Activated T-helper 1 cell treated with anti-CD3 and anti-CD28 coated beads, Interleukin-12 subunit alpha, Interleukin-12 subunit beta, Interleukin-2, Interleukin-4 antibody, amounts not matched to agents 30 ng/mL and 10 ng/mL and 1 ng/mL, durations not matched to agents 14 hours and 24 hours and 36 hours (primary cell): ENCODE measurements around the gene ZNF732. TPM values are rescaled to one million over a fixed set of nuclear protein-coding genes. Genes with fewer than 3 reads are reported as not detected.
"Not testable (repeated sequence)": the region's sequence is repeated elsewhere in the genome, so short reads cannot be mapped to it uniquely, and the experiment has no call there.

Experiments
- DNase-seq: peaks from one replicate; pipeline ENCODE4 v3.0.0; 2021; ENCODE audit warnings: low spot score
- H3K27ac Mint-ChIP-seq: one replicate; pipeline ENCODE4 v1.8.0; 2021; ENCODE audit warnings: mild to moderate bottlenecking, mixed read lengths
- H3K27me3 Mint-ChIP-seq: one replicate; pipeline ENCODE4 v1.8.0; 2022; ENCODE audit warnings: mild to moderate bottlenecking, moderate library complexity, mixed read lengths; ENCODE audit not compliant: insufficient read depth
- H3K36me3 Mint-ChIP-seq: one replicate; pipeline ENCODE4 v1.8.0; 2021; ENCODE audit warnings: low read depth, mixed read lengths
- H3K4me1 Mint-ChIP-seq: one replicate; pipeline ENCODE4 v1.8.0; 2021; ENCODE audit warnings: low read depth, mixed read lengths
- H3K4me3 Mint-ChIP-seq: one replicate; pipeline ENCODE4 v1.8.0; 2021; ENCODE audit warnings: mild to moderate bottlenecking, moderate library complexity, mixed read lengths
- H3K9me3 Mint-ChIP-seq: one replicate; pipeline ENCODE4 v1.8.0; 2021; ENCODE audit warnings: mixed read lengths
- intact Hi-C: fragments of 100-400 bp; cut with micrococcal nuclease; formaldehyde crosslinking; loops from one replicate; pipeline ENCODE4 v1.15.1; 2024
- total RNA-seq: library from RNA; stranded (reverse); gene quantifications from 2 replicates; pipeline ENCODE4 v1.2.3, GENCODE V29; 2022

ZNF732 gene
- total RNA-seq, 1 donor from 2014 or later = not detected

- intact Hi-C loops = no loop called here
- DNase-seq = no peak
- Mint-ChIP-seq H3K27ac (no peak overlapping the region), H3K9me3 (peaks cover 63% of the 10 kb centered on the region), H3K27me3 (peaks cover 1% of the 10 kb centered on the region), H3K4me1 (peaks cover 10% of the 10 kb centered on the region), H3K4me3 (no peak overlapping the region), H3K36me3 (no peaks in the 10 kb centered on the region)
Measured at GRCh38 chr4:306551-306961, 1.3 kb upstream of the ZNF732 start.

GRCh38 chr4:304516-304915, 758 bp downstream of the ZNF732 start:
- H3K4me3 Mint-ChIP-seq, H3K27ac Mint-ChIP-seq, intact Hi-C loops, H3K4me1 Mint-ChIP-seq, H3K36me3 Mint-ChIP-seq, DNase-seq, H3K27me3 Mint-ChIP-seq: not testable (repeated sequence)
- H3K9me3 Mint-ChIP-seq = peaks cover 67% of the 10 kb centered on the region

- no peaks in the 10 kb centered on the region for H3K36me3 Mint-ChIP-seq
- intact Hi-C loops = no loop called here
Measured at GRCh38 chr4:302381-302780, 2.9 kb downstream of the ZNF732 start.

GRCh38 chr4:294732-295131, 10.5 kb downstream of the ZNF732 start:
- Mint-ChIP-seq H3K36me3 (no peaks in the 10 kb centered on the region), H3K4me3 (no peak overlapping the region), H3K27me3 (no peaks in the 10 kb centered on the region), H3K4me1 (no peaks in the 10 kb centered on the region), H3K9me3 (peaks cover 32% of the 10 kb centered on the region), H3K27ac (no peak overlapping the region)
- no peak for DNase-seq
- intact Hi-C loops = no loop called here

More at GRCh38 chr4:302381-302780, 2.9 kb downstream of the ZNF732 start:
- Mint-ChIP-seq H3K4me1 (peaks cover 10% of the 10 kb centered on the region), H3K9me3 (peaks cover 61% of the 10 kb centered on the region), H3K4me3 (no peak overlapping the region), H3K27ac (no peak overlapping the region), H3K27me3 (no peaks in the 10 kb centered on the region)
- DNase-seq = no peak

- Mint-ChIP-seq H3K4me1 (no peaks in the 10 kb centered on the region), H3K36me3 (no peaks in the 10 kb centered on the region), H3K9me3 (peaks cover 41% of the 10 kb centered on the region), H3K27ac (no peak overlapping the region), H3K4me3 (no peak overlapping the region), H3K27me3 (no peaks in the 10 kb centered on the region)
- intact Hi-C loops = no loop called here
- no peak for DNase-seq
Measured at GRCh38 chr4:288891-289290, 16.4 kb downstream of the ZNF732 start.

GRCh38 chr4:273309-274017, 31.8 kb downstream of the ZNF732 start:
- no peak for DNase-seq
- no peaks in the 10 kb centered on the region for H3K27me3 Mint-ChIP-seq
- peaks cover 75% of the 10 kb centered on the region for H3K9me3 Mint-ChIP-seq
- intact Hi-C loops = no loop called here
- no peak overlapping the region for H3K27ac Mint-ChIP-seq
- H3K4me1 Mint-ChIP-seq = no peaks in the 10 kb centered on the region
- H3K4me3 Mint-ChIP-seq = no peak overlapping the region
- peaks cover 1% of the 10 kb centered on the region for H3K36me3 Mint-ChIP-seq

- H3K27ac Mint-ChIP-seq = no peak overlapping the region
- no peak overlapping the region for H3K4me3 Mint-ChIP-seq
- no peak for DNase-seq
- intact Hi-C loops = no loop called here
- H3K27me3 Mint-ChIP-seq = no peaks in the 10 kb centered on the region
- H3K9me3 Mint-ChIP-seq = peaks cover 65% of the 10 kb centered on the region
- peaks cover 1% of the 10 kb centered on the region for H3K36me3 Mint-ChIP-seq
- H3K4me1 Mint-ChIP-seq = no peaks in the 10 kb centered on the region
Measured at GRCh38 chr4:271492-272103, 33.7 kb downstream of the ZNF732 start.

GRCh38 chr4:259240-259639, 46.0 kb downstream of the ZNF732 start:
- H3K4me3 Mint-ChIP-seq, DNase-seq, H3K27me3 Mint-ChIP-seq, intact Hi-C loops, H3K27ac Mint-ChIP-seq, H3K4me1 Mint-ChIP-seq, H3K36me3 Mint-ChIP-seq: not testable (repeated sequence)
- peaks cover 64% of the 10 kb centered on the region for H3K9me3 Mint-ChIP-seq

GRCh38 chr4:256492-256891, 48.8 kb downstream of the ZNF732 start:
- Mint-ChIP-seq H3K27me3 (no peaks in the 10 kb centered on the region), H3K27ac (no peak overlapping the region), H3K9me3 (peaks cover 63% of the 10 kb centered on the region), H3K4me1 (no peaks in the 10 kb centered on the region), H3K36me3 (no peaks in the 10 kb centered on the region), H3K4me3 (no peak overlapping the region)
- intact Hi-C loops = no loop called here
- DNase-seq = no peak

GRCh38 chr4:253936-254756, 51.1 kb downstream of the ZNF732 start:
- Mint-ChIP-seq H3K27ac (no peak overlapping the region), H3K27me3 (no peaks in the 10 kb centered on the region), H3K9me3 (peaks cover 55% of the 10 kb centered on the region), H3K4me1 (no peaks in the 10 kb centered on the region), H3K36me3 (no peaks in the 10 kb centered on the region), H3K4me3 (no peak overlapping the region)
- no peak for DNase-seq
- intact Hi-C loops = no loop called here

- Mint-ChIP-seq H3K36me3 (peaks cover 1% of the 10 kb centered on the region), H3K4me3 (no peak overlapping the region), H3K4me1 (no peaks in the 10 kb centered on the region), H3K27ac (no peak overlapping the region), H3K27me3 (no peaks in the 10 kb centered on the region), H3K9me3 (peaks cover 72% of the 10 kb centered on the region)
- intact Hi-C loops = no loop called here
- no peak for DNase-seq
Measured at GRCh38 chr4:252065-252601, 53.1 kb downstream of the ZNF732 start.

- no peak overlapping the region for H3K27ac Mint-ChIP-seq
- H3K4me1 Mint-ChIP-seq = peaks cover 13% of the 10 kb centered on the region
- H3K27me3 Mint-ChIP-seq = no peaks in the 10 kb centered on the region
- intact Hi-C loops = loop anchor here (2.0 to 10.0 kb wide), 5 partner anchors 122 to 740 kb away; partner anchors contain the start of genes ATP5ME, IDUA, MYL5 and PIGG
- H3K36me3 Mint-ChIP-seq = peaks cover 1% of the 10 kb centered on the region
- peaks cover 24% of the 10 kb centered on the region for H3K9me3 Mint-ChIP-seq
- H3K4me3 Mint-ChIP-seq = no peak overlapping the region
- DNase-seq = peak; percentile 20
Measured at GRCh38 chr4:244471-244870, 60.8 kb downstream of the ZNF732 start.

- Mint-ChIP-seq H3K4me1 (peaks cover 13% of the 10 kb centered on the region), H3K36me3 (peaks cover 1% of the 10 kb centered on the region), H3K9me3 (peaks cover 20% of the 10 kb centered on the region), H3K27ac (no peak overlapping the region), H3K27me3 (no peaks in the 10 kb centered on the region), H3K4me3 (no peak overlapping the region)
- DNase-seq = no peak
- intact Hi-C loops = loop anchor here (2.0 to 10.0 kb wide), 5 partner anchors 93 to 741 kb away; partner anchors contain the start of genes ATP5ME, IDUA, MYL5 and ZNF141
Measured at GRCh38 chr4:243426-243825, 61.8 kb downstream of the ZNF732 start.
